Keratinocyte (primary cell): ENCODE data around the gene TEAD2. TPM values are rescaled to one million over a fixed set of nuclear protein-coding genes. Genes with fewer than 3 reads are reported as not detected.

ENCODE experiments used
- DNase-seq: peaks from one replicate; pipeline ENCODE4 v3.0.0-alpha.2; 2011; ENCODE audit warnings: low read depth, missing footprints, low spot score
- FAIRE-seq: peaks from 2 replicates; lab custom pipeline; 2011; peaks lifted over from hg19 to GRCh38; lab: Jason Lieb, UNC
- H2AFZ ChIP-seq: 2 replicates; pipeline ENCODE4 v1.6.0; 2012; ENCODE audit warnings: low read length, control low read depth, inconsistent platforms; ENCODE audit not compliant: control insufficient read depth
- H3K27ac ChIP-seq: 2 replicates; pipeline ENCODE4 v1.5.1; 2011; ENCODE audit warnings: low read length; ENCODE audit not compliant: control insufficient read depth, insufficient read depth
- H3K27me3 ChIP-seq: 3 replicates; pipeline ENCODE4 v1.6.0; 2011; ENCODE audit warnings: low read length; ENCODE audit not compliant: control insufficient read depth, insufficient read depth; ENCODE audit errors: extremely low read depth
- H3K36me3 ChIP-seq, 2 experiments: 2 replicates in 1 of 2; 3 replicates in 1 of 2; pipeline ENCODE4 v1.5.1; 2011; ENCODE audit warnings: low read length in 2 of 2, mild to moderate bottlenecking in 1 of 2; ENCODE audit not compliant: control insufficient read depth in 2 of 2, insufficient read depth in 2 of 2; ENCODE audit errors: extremely low read depth in 1 of 2
- H3K4me1 ChIP-seq: 3 replicates; pipeline ENCODE4 v1.5.1; 2011; ENCODE audit warnings: low read length; ENCODE audit not compliant: control insufficient read depth, insufficient read depth; ENCODE audit errors: extremely low read depth
- H3K4me2 ChIP-seq: 3 replicates; pipeline ENCODE4 v1.6.0; 2011; ENCODE audit warnings: low read depth, low read length; ENCODE audit not compliant: control insufficient read depth, insufficient read depth; ENCODE audit errors: extremely low read depth
- H3K4me3 ChIP-seq, 3 experiments: fragments of 200-600 bp in 1 of 3; sonication (generic) in 1 of 3; 2 replicates in 2 of 3; 3 replicates in 1 of 3; pipeline ENCODE4 v1.5.1; 2011 to 2016; ENCODE audit warnings: low read length in 3 of 3, mild to moderate bottlenecking in 3 of 3, control low read depth in 2 of 3, inconsistent platforms in 1 of 3, low read depth in 1 of 3, mixed read lengths in 1 of 3, mixed run types in 1 of 3, moderate library complexity in 1 of 3; ENCODE audit not compliant: control insufficient read depth in 2 of 3, insufficient read depth in 2 of 3; ENCODE audit errors: extremely low read depth in 1 of 3
- H3K79me2 ChIP-seq: 2 replicates; pipeline ENCODE4 v1.6.0; 2012; ENCODE audit warnings: low read length; ENCODE audit not compliant: control insufficient read depth, insufficient read depth
- H3K9ac ChIP-seq: 3 replicates; pipeline ENCODE4 v1.6.0; 2011; ENCODE audit warnings: low read length; ENCODE audit not compliant: control insufficient read depth, insufficient read depth; ENCODE audit errors: extremely low read depth
- H3K9me1 ChIP-seq: 3 replicates; pipeline ENCODE4 v1.6.0; 2011; ENCODE audit warnings: low read length; ENCODE audit not compliant: control insufficient read depth, insufficient read depth; ENCODE audit errors: extremely low read depth
- H3K9me3 ChIP-seq: 2 replicates; pipeline ENCODE4 v1.5.1; 2012; ENCODE audit warnings: low read depth, low read length; ENCODE audit not compliant: control insufficient read depth
- H4K20me1 ChIP-seq: 3 replicates; pipeline ENCODE4 v1.6.0; 2011; ENCODE audit warnings: low read length; ENCODE audit not compliant: control insufficient read depth, insufficient read depth; ENCODE audit errors: extremely low read depth
- EZH2 ChIP-seq: IDR thresholded peaks from one replicate; pipeline ENCODE4 v1.6.1; 2012; ENCODE audit warnings: inconsistent platforms, mild to moderate bottlenecking, low read length, moderate library complexity
- dilution Hi-C: fragments of 300-500 bp; cut with MboI; formaldehyde crosslinking; loops from one replicate; pipeline ENCODE4 v1.7.0; 2020; ENCODE audit warnings: low sequenced_read_pairs; ENCODE audit not compliant: extremely low pct_ligation_motif_present
- polyA plus RNA-seq, 5 experiments: library from polyadenylated mRNA; depleted of rRNA in 3 of 5; stranded (reverse) in 3 of 5; stranded (forward) in 1 of 5; unstranded in 1 of 5; fragments of >200 nt; gene quantifications; 1 replicate in 1 of 5; 2 replicates in 3 of 5; 3 replicates in 1 of 5; pipeline versions ENCODE4 v1.2.1 to v1.2.3, GENCODE V29; 2011 to 2012; ENCODE audit warnings: missing spikeins in 2 of 5, low read depth in 1 of 5, low replicate concordance in 1 of 5
- TF ChIP-seq, protein P1 (sequence below), 3 experiments: IDR thresholded peaks in 1 of 3; conservative IDR thresholded peaks in 1 of 3; optimal IDR thresholded peaks in 1 of 3; 2 replicates in 2 of 3; 3 replicates in 1 of 3; pipeline versions ENCODE3 to v1.5.1; 2011; ENCODE audit warnings: low read length in 3 of 3, mild to moderate bottlenecking in 3 of 3, moderate library complexity in 2 of 3, control low read depth in 1 of 3, inconsistent platforms in 1 of 3; ENCODE audit not compliant: insufficient read depth in 2 of 3; ENCODE audit errors: extremely low read depth in 1 of 3

TEAD2 gene
- polyA plus RNA-seq, 1 donor (not counting 4 experiments of a cell fraction or from before 2014, with no cell fraction given), result 6.4 TPM

DNA sequence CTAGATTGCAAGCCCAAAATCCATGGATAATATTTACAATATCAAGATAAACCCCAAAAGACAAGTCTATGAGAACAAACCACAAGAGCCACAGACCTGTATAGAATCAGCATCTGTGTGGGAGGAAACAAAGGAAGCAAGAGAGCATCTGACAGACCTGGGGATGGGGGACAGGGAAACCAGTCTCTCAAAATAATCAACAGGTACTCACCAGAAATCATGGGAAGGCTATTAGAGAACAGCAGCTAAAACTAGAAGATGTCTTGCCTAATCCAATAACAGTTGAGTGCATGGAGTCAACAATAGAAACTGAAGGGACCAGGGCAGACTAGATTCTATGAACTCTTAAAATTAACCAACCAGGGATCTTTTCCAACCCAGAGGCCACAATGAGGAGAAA is 45.9 kb downstream of the TEAD2 start:
- TF ChIP-seq, protein P1, sequence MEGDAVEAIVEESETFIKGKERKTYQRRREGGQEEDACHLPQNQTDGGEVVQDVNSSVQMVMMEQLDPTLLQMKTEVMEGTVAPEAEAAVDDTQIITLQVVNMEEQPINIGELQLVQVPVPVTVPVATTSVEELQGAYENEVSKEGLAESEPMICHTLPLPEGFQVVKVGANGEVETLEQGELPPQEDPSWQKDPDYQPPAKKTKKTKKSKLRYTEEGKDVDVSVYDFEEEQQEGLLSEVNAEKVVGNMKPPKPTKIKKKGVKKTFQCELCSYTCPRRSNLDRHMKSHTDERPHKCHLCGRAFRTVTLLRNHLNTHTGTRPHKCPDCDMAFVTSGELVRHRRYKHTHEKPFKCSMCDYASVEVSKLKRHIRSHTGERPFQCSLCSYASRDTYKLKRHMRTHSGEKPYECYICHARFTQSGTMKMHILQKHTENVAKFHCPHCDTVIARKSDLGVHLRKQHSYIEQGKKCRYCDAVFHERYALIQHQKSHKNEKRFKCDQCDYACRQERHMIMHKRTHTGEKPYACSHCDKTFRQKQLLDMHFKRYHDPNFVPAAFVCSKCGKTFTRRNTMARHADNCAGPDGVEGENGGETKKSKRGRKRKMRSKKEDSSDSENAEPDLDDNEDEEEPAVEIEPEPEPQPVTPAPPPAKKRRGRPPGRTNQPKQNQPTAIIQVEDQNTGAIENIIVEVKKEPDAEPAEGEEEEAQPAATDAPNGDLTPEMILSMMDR (optimal IDR thresholded peaks at IDR 0.05 in 1 of 3, IDR thresholded peaks at IDR 0.05 in 1 of 3, conservative IDR thresholded peaks at IDR 0.05 in 1 of 3; ENCODE audit: extremely low read depth in 1 of 3, insufficient read depth in 2 of 3, low read length in 3 of 3), result no peak
- no peak for TF ChIP-seq EZH2
- H3K9me3 ChIP-seq, result no peaks in the 10 kb centered on the region
- H4K20me1 ChIP-seq, result no peaks in the 10 kb centered on the region
- dilution Hi-C loops, result no loop called here
- no peak overlapping the region for H3K9ac ChIP-seq
- no peaks in the 10 kb centered on the region for H3K27me3 ChIP-seq
- DNase-seq (no peak), FAIRE-seq (no peak)
- H2AFZ ChIP-seq, result no peak overlapping the region
- H3K9me1 ChIP-seq, result no peaks in the 10 kb centered on the region
- H3K36me3 ChIP-seq, result no peaks in the 10 kb centered on the region
- H3K4me1 ChIP-seq, result no peaks in the 10 kb centered on the region
- H3K27ac ChIP-seq, result no peak overlapping the region
- H3K79me2 ChIP-seq, result no peaks in the 10 kb centered on the region
- no peak overlapping the region for H3K4me2 ChIP-seq
- no peak overlapping the region for H3K4me3 ChIP-seq

DNA sequence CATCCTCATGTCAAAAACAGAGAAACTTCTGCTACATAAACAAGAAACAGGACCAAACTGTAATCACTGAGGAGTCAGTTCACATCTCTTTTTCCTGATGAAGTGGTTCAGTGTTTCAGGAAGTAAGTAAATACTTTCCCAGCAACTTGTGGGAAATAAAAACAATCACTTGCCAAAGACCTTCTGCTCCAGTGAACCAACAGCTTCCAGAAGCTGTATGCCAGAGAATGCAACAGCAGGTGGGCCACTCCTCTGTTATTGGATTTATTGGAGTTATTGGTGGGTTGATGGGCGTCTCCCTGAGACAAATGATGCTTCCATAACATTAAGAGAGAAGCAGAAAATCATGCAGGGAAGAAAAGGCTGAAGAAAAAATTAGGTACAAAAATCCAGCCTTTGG is 47.1 kb downstream of the TEAD2 start:
- Histone ChIP-seq H3K4me1 (no peaks in the 10 kb centered on the region), H3K4me2 (no peak overlapping the region), H3K9ac (no peak overlapping the region), H3K79me2 (no peaks in the 10 kb centered on the region), H2AFZ (no peak overlapping the region), H3K27ac (no peak overlapping the region), H3K36me3 (no peaks in the 10 kb centered on the region), H4K20me1 (no peaks in the 10 kb centered on the region), H3K9me1 (no peaks in the 10 kb centered on the region), H3K4me3 (no peak overlapping the region), H3K9me3 (no peaks in the 10 kb centered on the region), H3K27me3 (no peaks in the 10 kb centered on the region)
- FAIRE-seq, result no peak
- no peak for DNase-seq
- TF ChIP-seq, protein P1 (optimal IDR thresholded peaks at IDR 0.05 in 1 of 3, IDR thresholded peaks at IDR 0.05 in 1 of 3, conservative IDR thresholded peaks at IDR 0.05 in 1 of 3; ENCODE audit: extremely low read depth in 1 of 3, insufficient read depth in 2 of 3, low read length in 3 of 3), result no peak
- no peak for TF ChIP-seq EZH2
- dilution Hi-C loops, result no loop called here
